A673 (cell line): ENCODE data around the gene PPCDC.

Experiments
- EZH2 ChIP-seq: fragments of 200-600 bp; sonication (generic); IDR thresholded peaks from 2 replicates; pipeline ENCODE4 v1.6.1; 2017; ENCODE audit warnings: borderline replicate concordance, low read depth, mild to moderate bottlenecking, mixed read lengths, antibody characterized with exemption, low read length; ENCODE audit not compliant: poor library complexity, severe bottlenecking
- TF ChIP-seq, protein P1 (sequence below): fragments of 300-800, 200-600 bp; sonication (generic); conservative IDR thresholded peaks from 2 replicates; pipeline ENCODE4 v1.5.1; 2017; ENCODE audit warnings: low read depth, mild to moderate bottlenecking, antibody characterized with exemption, low read length, moderate library complexity, mixed read lengths

GRCh38 chr15:74994685-74995084 is 28.7 kb upstream of the PPCDC start:
- TF ChIP-seq, protein P1, sequence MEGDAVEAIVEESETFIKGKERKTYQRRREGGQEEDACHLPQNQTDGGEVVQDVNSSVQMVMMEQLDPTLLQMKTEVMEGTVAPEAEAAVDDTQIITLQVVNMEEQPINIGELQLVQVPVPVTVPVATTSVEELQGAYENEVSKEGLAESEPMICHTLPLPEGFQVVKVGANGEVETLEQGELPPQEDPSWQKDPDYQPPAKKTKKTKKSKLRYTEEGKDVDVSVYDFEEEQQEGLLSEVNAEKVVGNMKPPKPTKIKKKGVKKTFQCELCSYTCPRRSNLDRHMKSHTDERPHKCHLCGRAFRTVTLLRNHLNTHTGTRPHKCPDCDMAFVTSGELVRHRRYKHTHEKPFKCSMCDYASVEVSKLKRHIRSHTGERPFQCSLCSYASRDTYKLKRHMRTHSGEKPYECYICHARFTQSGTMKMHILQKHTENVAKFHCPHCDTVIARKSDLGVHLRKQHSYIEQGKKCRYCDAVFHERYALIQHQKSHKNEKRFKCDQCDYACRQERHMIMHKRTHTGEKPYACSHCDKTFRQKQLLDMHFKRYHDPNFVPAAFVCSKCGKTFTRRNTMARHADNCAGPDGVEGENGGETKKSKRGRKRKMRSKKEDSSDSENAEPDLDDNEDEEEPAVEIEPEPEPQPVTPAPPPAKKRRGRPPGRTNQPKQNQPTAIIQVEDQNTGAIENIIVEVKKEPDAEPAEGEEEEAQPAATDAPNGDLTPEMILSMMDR = no peak
- no peak for TF ChIP-seq EZH2
